OCI-LY3 (cell line): ENCODE data around the gene ELFN1.

Experiments used
- EZH2phosphoT487 ChIP-seq: fragments of 200-600 bp; shearing (Covaris generic); IDR thresholded peaks from 2 replicates; pipeline ENCODE4 v1.6.1; 2018; ENCODE audit warnings: antibody characterized with exemption, mixed run types, low read depth
- TF ChIP-seq, protein P1 (sequence below): fragments of 200-600, 300-600 bp; sonication (generic); IDR thresholded peaks from 2 replicates; pipeline ENCODE4 v1.5.1; 2014; ENCODE audit warnings: antibody characterized with exemption, low read length, low read depth

DNA sequence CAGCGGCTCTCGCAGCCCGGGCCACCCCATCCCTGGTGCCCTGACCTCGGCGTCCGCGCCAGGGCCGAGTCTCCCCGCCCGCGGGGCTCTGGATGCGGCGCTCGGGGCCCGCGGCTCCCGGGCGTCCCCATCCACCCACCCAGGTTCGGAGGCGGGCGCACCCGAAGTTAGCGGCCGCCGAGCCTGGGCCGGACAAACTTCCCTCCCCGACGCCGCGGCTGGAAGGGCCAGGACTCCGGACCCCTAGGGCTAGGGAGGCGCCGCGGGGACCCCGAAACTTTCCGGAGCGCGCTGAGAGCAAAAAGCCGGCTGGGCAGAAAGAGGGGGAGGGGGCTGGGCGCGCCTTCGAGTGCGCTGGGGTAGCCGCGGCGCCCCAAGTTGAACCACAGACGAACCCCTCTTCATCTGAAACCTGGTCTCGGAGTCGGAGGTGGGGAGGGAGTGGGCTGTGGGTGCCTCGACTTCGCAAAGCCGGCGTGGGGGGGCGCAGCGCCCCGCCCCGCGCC lies 3.7 kb upstream of the ELFN1 start:
- TF ChIP-seq, protein P1, sequence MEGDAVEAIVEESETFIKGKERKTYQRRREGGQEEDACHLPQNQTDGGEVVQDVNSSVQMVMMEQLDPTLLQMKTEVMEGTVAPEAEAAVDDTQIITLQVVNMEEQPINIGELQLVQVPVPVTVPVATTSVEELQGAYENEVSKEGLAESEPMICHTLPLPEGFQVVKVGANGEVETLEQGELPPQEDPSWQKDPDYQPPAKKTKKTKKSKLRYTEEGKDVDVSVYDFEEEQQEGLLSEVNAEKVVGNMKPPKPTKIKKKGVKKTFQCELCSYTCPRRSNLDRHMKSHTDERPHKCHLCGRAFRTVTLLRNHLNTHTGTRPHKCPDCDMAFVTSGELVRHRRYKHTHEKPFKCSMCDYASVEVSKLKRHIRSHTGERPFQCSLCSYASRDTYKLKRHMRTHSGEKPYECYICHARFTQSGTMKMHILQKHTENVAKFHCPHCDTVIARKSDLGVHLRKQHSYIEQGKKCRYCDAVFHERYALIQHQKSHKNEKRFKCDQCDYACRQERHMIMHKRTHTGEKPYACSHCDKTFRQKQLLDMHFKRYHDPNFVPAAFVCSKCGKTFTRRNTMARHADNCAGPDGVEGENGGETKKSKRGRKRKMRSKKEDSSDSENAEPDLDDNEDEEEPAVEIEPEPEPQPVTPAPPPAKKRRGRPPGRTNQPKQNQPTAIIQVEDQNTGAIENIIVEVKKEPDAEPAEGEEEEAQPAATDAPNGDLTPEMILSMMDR, result no peak
- TF ChIP-seq EZH2phosphoT487, result no peak
